DMS79 (cell line): Measurements from ENCODE around the gene GRAMD2B.

Source experiments
- DNase-seq: peaks from one replicate; lab custom pipeline; 2025; lab: John Stamatoyannopoulos, UW

The GRAMD2B gene

GRCh38 chr5:126514131-126514557 is 90.9 kb downstream of the GRAMD2B start:
- no peak for DNase-seq

GRCh38 chr5:126514558-126515141 is 91.4 kb downstream of the GRAMD2B start:
- no peak for DNase-seq

GRCh38 chr5:126515337-126515736 is 92.1 kb downstream of the GRAMD2B start:
- DNase-seq = no peak

- peak; percentile 11 for DNase-seq
Observed at GRCh38 chr5:126516133-126516532, 92.9 kb downstream of the GRAMD2B start.

- DNase-seq = no peak
Observed at GRCh38 chr5:126516852-126517251, 93.6 kb downstream of the GRAMD2B start.

GRCh38 chr5:126519223-126519622 is 96.0 kb downstream of the GRAMD2B start:
- peak; percentile 4 for DNase-seq

- peak; percentile 4 for DNase-seq
Observed at GRCh38 chr5:126519637-126520592, 96.7 kb downstream of the GRAMD2B start.

- DNase-seq = no peak
Observed at GRCh38 chr5:126520593-126520953, 97.4 kb downstream of the GRAMD2B start.

GRCh38 chr5:126521130-126521529 is 97.9 kb downstream of the GRAMD2B start:
- DNase-seq = no peak

GRCh38 chr5:126523818-126524510 is 100.8 kb downstream of the GRAMD2B start:
- peak; percentile 75 for DNase-seq

GRCh38 chr5:126525630-126526245 is 102.5 kb downstream of the GRAMD2B start:
- no peak for DNase-seq

GRCh38 chr5:126526493-126526892 is 103.3 kb downstream of the GRAMD2B start:
- no peak for DNase-seq

- no peak for DNase-seq
Observed at GRCh38 chr5:126527158-126527557, 103.9 kb downstream of the GRAMD2B start.

- no peak for DNase-seq
Observed at GRCh38 chr5:126527892-126528291, 104.7 kb downstream of the GRAMD2B start.

GRCh38 chr5:126531543-126532120 is 108.4 kb downstream of the GRAMD2B start:
- DNase-seq = no peak

- DNase-seq = no peak
Observed at GRCh38 chr5:126534553-126534952, 111.3 kb downstream of the GRAMD2B start.

- DNase-seq = peak; percentile 47
Observed at GRCh38 chr5:126535856-126536545, 112.8 kb downstream of the GRAMD2B start.

GRCh38 chr5:126536874-126537273 is 113.7 kb downstream of the GRAMD2B start:
- DNase-seq = no peak

GRCh38 chr5:126538579-126538978 is 115.4 kb downstream of the GRAMD2B start:
- DNase-seq = no peak

GRCh38 chr5:126540631-126541030 is 117.4 kb downstream of the GRAMD2B start:
- DNase-seq = no peak

GRCh38 chr5:126542441-126542840 is 119.2 kb downstream of the GRAMD2B start:
- no peak for DNase-seq
